Renal cortex interstitium (tissue), 3 donors: Measurements from ENCODE around the gene ZNF207. TPM values are rescaled to one million over a fixed set of nuclear protein-coding genes. Genes with fewer than 3 reads are reported as not detected.

Source experiments
- polyA plus RNA-seq, 3 donors: library from polyadenylated mRNA; unstranded; fragments of 120-200 nt; gene quantifications; one replicate each; pipeline ENCODE4 v1.2.1, GENCODE V29; 2013; ENCODE audit not compliant: insufficient read length in 3 of 3

ZNF207 gene
- polyA plus RNA-seq, 3 donors = 197 to 283 (median 236) TPM

Other genes starting within 250 kb of the ZNF207 start
- gene RHOT1, start 207.7 kb upstream of the ZNF207 start, polyA plus RNA-seq = 10 to 100 TPM; 50.2 to 62.5 (median 50.8) TPM
- gene RHBDL3, start 84.3 kb upstream of the ZNF207 start, polyA plus RNA-seq = 1 to 10 TPM; 1.2 to 1.3 (median 1.3) TPM
- gene C17orf75, start 8.0 kb upstream of the ZNF207 start, polyA plus RNA-seq = 10 to 100 TPM; 37.2 to 49.8 (median 49.3) TPM
- 100 to 1,000 TPM in 1 of 3 donors, 10 to 100 TPM in 2; 96.2 to 107 (median 99.3) TPM for gene PSMD11, start 94.4 kb downstream of the ZNF207 start, polyA plus RNA-seq
- gene CDK5R1, start 136.8 kb downstream of the ZNF207 start, polyA plus RNA-seq = 1 to 10 TPM; 4.5 to 5.1 (median 4.9) TPM